Upper lobe of left lung (tissue), 6 donors: Measurements from ENCODE around the gene PLCL2. TPM values are rescaled to one million over a fixed set of nuclear protein-coding genes. Genes with fewer than 3 reads are reported as not detected.

Experiments used
- ATAC-seq, 2 donors: fragments of 200-7000 bp; cut with Tn5 transposase; one replicate each; pipeline ENCODE4 v1.9.1; 2022; ENCODE audit warnings: mild to moderate bottlenecking in 2 of 2, moderate library complexity in 2 of 2; ENCODE audit not compliant: low FRiP score in 2 of 2
- DNase-seq, 2 donors: peaks; one replicate each; pipeline ENCODE4 v3.0.0-alpha.2; 2019 to 2020
- H3K27ac ChIP-seq, 4 donors: fragments of 200-600 bp; sonication (generic); one replicate each; pipeline ENCODE4 v1.5.1; 2016 to 2019
- H3K27me3 ChIP-seq, 4 donors: fragments of 200-600 bp; sonication (generic); one replicate each; pipeline ENCODE4 v1.5.1; 2017 to 2019
- H3K36me3 ChIP-seq, 4 donors: fragments of 200-600 bp; sonication (generic); one replicate each; pipeline ENCODE4 v1.5.1; 2016 to 2019
- H3K4me1 ChIP-seq, 4 donors: fragments of 200-600 bp; sonication (generic); one replicate each; pipeline ENCODE4 v1.5.1; 2018 to 2019
- H3K4me3 ChIP-seq, 4 donors: fragments of 200-600 bp; sonication (generic); one replicate each; pipeline ENCODE4 v1.5.1; 2017 to 2019; ENCODE audit warnings: mild to moderate bottlenecking in 2 of 4, moderate library complexity in 1 of 4
- H3K9me3 ChIP-seq, 4 donors: fragments of 200-600 bp; sonication (generic); one replicate each; pipeline ENCODE4 v1.5.1; 2018 to 2019
- EP300 ChIP-seq, 4 donors: sonication (generic); formaldehyde crosslinking; IDR thresholded peaks; one replicate each; pipeline ENCODE4 v1.5.1; 2017; ENCODE audit warnings: antibody characterized with exemption in 4 of 4, control low read depth in 2 of 4
- POLR2A ChIP-seq, 4 donors: fragments of 450-650 bp; IDR thresholded peaks; one replicate each; pipeline ENCODE4 v1.5.1; 2016 to 2017; ENCODE audit warnings: antibody characterized with exemption in 4 of 4, mild to moderate bottlenecking in 2 of 4
- POLR2AphosphoS5 ChIP-seq, 2 donors: sonication (generic); formaldehyde crosslinking; IDR thresholded peaks; one replicate each; pipeline ENCODE4 v1.5.1; 2017; ENCODE audit warnings: antibody characterized with exemption in 2 of 2
- WGBS, 2 donors: methylation state at CpG; one replicate each; pipeline ENCODE4 v1.1.5; 2017 to 2018; 5-methylcytosine and 5-hydroxymethylcytosine counted together
- total RNA-seq, 6 donors: library from RNA; depleted of rRNA in 4 of 6; stranded (reverse); fragments of >200 nt in 4 of 6; gene quantifications; one replicate each; pipeline versions ENCODE4 v1.1.0 to v1.2.1, GENCODE V29; 2016 to 2021
- TF ChIP-seq, protein P1 (sequence below), 6 experiments: fragments of 450-650 bp in 4 of 6; fragments of 200-600 bp in 2 of 6; sonication (generic) in 2 of 6; IDR thresholded peaks; one replicate each; pipeline ENCODE4 v1.5.1; 2016 to 2019; ENCODE audit warnings: antibody characterized with exemption in 6 of 6
- donor health status: DM: no; HTN: no; CAD: no; lungs with moderate emphysema.
- donor health status: DM: no; HTN: yes; CAD: no; lungs with severe emphysema.

Gene PLCL2
- total RNA-seq, 6 donors from 2014 or later, result 6.5 to 15.8 (median 10.7) TPM

DNA sequence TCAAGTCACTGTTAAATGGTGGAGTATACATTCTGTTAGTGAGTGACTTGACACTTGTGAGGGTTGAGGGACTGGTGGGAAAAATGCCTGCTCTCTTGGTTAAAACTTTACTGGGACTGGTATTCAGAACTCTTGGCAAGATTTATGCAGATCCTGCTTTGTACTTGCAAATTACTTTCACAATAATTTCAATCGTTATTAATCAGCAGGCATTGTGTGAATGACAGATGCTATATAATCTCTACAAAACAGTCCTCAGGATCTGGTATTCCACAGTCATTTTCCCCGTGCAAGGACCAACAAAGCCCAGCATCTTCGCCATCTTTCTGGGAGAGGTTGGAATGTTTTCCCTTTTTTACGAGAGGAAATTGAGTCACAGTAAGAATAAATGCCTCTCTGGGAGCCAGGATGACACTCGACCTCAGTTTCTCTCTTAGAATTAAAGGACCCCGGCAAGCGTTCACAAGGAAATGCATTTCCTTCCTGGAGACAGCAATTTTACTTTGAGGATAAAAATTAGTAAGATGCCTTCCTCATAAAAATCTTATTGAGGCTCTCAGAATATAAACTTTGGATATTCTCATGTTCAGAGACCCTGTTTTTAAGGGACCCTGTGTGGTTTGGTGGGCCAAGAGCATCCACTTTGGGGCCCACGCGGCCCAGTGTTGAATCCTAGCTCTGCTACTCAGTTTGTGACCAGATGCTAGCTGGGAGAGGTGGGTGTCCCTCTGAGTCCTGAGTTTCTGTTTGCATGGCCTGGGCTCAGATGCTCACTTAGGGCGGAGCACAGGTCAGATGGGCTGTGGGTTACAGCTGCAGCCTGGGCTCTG lies 45.3 kb upstream of the PLCL2 start:
- Histone ChIP-seq H3K4me1 (peaks cover 15 to 20% (median 19%) of the 10 kb centered on the region in 4 donors), H3K36me3 (no peaks in the 10 kb centered on the region), H3K27me3 (no peaks in the 10 kb centered on the region), H3K27ac (no peak overlapping the region), H3K4me3 (no peak overlapping the region), H3K9me3 (no peaks in the 10 kb centered on the region)
- WGBS, 2 donors, result 76 to 83% methylated on average over 9 to 10 of the region's 10 CpGs
- DNase-seq (no peak), ATAC-seq (no peak)
- no peak for TF ChIP-seq EP300 (IDR thresholded peaks at IDR 0.05)
- TF ChIP-seq POLR2AphosphoS5 (IDR thresholded peaks at IDR 0.05), result no peak
- no peak for TF ChIP-seq POLR2A (IDR thresholded peaks at IDR 0.05)
- TF ChIP-seq, protein P1, sequence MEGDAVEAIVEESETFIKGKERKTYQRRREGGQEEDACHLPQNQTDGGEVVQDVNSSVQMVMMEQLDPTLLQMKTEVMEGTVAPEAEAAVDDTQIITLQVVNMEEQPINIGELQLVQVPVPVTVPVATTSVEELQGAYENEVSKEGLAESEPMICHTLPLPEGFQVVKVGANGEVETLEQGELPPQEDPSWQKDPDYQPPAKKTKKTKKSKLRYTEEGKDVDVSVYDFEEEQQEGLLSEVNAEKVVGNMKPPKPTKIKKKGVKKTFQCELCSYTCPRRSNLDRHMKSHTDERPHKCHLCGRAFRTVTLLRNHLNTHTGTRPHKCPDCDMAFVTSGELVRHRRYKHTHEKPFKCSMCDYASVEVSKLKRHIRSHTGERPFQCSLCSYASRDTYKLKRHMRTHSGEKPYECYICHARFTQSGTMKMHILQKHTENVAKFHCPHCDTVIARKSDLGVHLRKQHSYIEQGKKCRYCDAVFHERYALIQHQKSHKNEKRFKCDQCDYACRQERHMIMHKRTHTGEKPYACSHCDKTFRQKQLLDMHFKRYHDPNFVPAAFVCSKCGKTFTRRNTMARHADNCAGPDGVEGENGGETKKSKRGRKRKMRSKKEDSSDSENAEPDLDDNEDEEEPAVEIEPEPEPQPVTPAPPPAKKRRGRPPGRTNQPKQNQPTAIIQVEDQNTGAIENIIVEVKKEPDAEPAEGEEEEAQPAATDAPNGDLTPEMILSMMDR (IDR thresholded peaks at IDR 0.05), result no peak

DNA sequence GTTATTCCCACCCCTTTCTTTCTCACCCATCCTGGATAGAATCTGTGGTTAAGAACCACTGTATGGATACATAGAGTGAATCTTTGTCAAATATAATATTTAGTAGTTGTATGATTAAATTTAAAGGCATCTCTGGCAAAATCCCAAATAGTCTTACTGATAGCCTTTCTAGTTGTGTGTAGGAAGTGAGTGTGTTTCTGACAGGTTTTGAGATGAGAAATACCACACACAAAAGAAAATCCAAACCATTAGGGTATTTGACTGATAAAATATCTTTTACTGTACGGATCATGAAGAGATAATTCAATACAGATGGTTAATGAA lies 44.7 kb upstream of the PLCL2 start:
- DNase-seq, result no peak
- no peak for TF ChIP-seq EP300 (IDR thresholded peaks at IDR 0.05)
- TF ChIP-seq POLR2A (IDR thresholded peaks at IDR 0.05), result no peak
- no peak for TF ChIP-seq POLR2AphosphoS5 (IDR thresholded peaks at IDR 0.05)
- TF ChIP-seq, protein P1 (IDR thresholded peaks at IDR 0.05), result no peak
- no peaks in the 10 kb centered on the region for H3K27me3 ChIP-seq
- 92 to 97% methylated on average over 1 of the region's 1 CpG for WGBS, 2 donors
- H3K4me1 ChIP-seq, result peaks cover 15 to 20% (median 19%) of the 10 kb centered on the region in 4 donors
- no peaks in the 10 kb centered on the region for H3K36me3 ChIP-seq
- ATAC-seq, result no peak
- H3K4me3 ChIP-seq, result no peak overlapping the region
- H3K9me3 ChIP-seq, result no peaks in the 10 kb centered on the region
- no peak overlapping the region for H3K27ac ChIP-seq

DNA sequence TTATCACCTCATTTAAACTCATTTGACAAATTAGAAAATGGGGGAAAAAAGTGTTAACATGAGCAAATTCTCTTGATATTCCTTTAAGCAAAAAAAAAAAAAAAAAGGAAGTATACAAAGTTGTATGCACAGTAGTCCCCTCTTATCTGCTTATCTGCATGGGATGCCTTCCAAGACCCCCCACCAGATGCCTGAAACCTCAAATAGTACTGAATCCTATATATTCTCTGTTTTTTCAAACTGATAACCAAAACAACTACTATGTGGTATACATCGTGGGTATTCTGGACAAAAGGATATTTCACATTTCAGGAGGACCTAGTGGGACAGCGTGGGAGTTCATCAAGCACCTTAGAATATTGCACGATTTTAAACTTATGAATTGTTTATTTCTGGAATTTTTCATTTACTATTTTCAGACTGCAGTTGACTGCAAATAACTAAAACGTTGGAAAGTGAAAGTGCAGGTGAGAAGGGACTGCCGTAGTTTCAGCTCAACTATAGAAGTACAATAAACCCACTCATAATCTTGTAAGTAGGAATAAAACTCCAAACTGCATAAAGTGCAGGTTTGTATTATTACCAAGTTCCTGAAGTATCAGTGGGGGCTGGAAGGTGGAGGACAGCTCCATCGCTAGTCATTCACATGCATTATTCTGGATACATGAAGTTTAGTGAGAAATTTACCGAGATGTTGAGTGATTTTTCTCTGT lies 43.6 kb upstream of the PLCL2 start:
- H3K9me3 ChIP-seq, result no peaks in the 10 kb centered on the region
- no peak for DNase-seq
- H3K27ac ChIP-seq, result peak overlapping the region in 2 of 4 donors; percentile 69 to 80
- peaks cover 15 to 20% (median 19%) of the 10 kb centered on the region in 4 donors for H3K4me1 ChIP-seq
- no peak for ATAC-seq
- no peaks in the 10 kb centered on the region for H3K27me3 ChIP-seq
- TF ChIP-seq POLR2AphosphoS5 (IDR thresholded peaks at IDR 0.05), result no peak
- TF ChIP-seq, protein P1 (IDR thresholded peaks at IDR 0.05), result no peak
- no peak for TF ChIP-seq EP300 (IDR thresholded peaks at IDR 0.05)
- TF ChIP-seq POLR2A (IDR thresholded peaks at IDR 0.05), result no peak
- 64 to 69% methylated on average over 7 of the region's 7 CpGs for WGBS, 2 donors
- H3K4me3 ChIP-seq, result no peak overlapping the region
- no peaks in the 10 kb centered on the region for H3K36me3 ChIP-seq

DNA sequence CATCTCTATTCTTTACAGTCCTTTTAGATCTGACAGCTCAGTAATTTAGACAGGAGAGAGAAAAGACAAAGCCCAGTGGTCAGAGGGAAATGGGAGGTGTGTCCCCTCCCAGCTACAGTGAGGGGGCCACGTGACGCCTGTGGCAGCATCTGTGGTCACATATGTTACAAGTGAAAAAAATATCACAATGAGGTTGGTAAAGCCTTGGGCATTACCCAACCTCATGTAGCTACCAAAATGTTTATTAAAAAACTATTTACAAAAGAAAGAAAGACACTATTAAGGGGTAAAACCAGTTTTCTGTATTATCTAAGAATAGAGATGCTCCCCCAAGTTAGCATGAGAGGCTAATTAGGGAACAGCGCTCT lies 42.9 kb upstream of the PLCL2 start:
- WGBS, 2 donors, result 53 to 68% methylated on average over 3 of the region's 3 CpGs
- TF ChIP-seq, protein P1 (IDR thresholded peaks at IDR 0.05), result no peak
- TF ChIP-seq POLR2AphosphoS5 (IDR thresholded peaks at IDR 0.05) (no peak), EP300 (IDR thresholded peaks at IDR 0.05) (no peak), POLR2A (IDR thresholded peaks at IDR 0.05) (no peak)
- Histone ChIP-seq H3K36me3 (no peaks in the 10 kb centered on the region), H3K27ac (peak overlapping the region; percentile 69 to 80 (median 74)), H3K27me3 (no peaks in the 10 kb centered on the region), H3K9me3 (no peaks in the 10 kb centered on the region), H3K4me3 (no peak overlapping the region), H3K4me1 (peaks cover 15 to 20% (median 19%) of the 10 kb centered on the region in 4 donors)
- peak in 1 of 2 donors; percentile 70 for ATAC-seq
- DNase-seq, result peak in 1 of 2 donors; percentile 67
